Ovary (tissue), 3 donors: ENCODE measurements around the gene ANXA5.

Experiments
- CTCF ChIP-seq, 3 donors: fragments of 450-650 bp in 2 of 3; fragments of 200-600 bp in 1 of 3; IDR thresholded peaks; one replicate each; pipeline versions ENCODE4 v1.5.1 to v1.8.0; 2016 to 2022; ENCODE audit warnings: antibody characterized with exemption in 3 of 3, mild to moderate bottlenecking in 1 of 3
- EP300 ChIP-seq: sonication (generic); formaldehyde crosslinking; IDR thresholded peaks from one replicate; pipeline ENCODE4 v1.6.1; 2017; ENCODE audit warnings: antibody characterized with exemption
- POLR2A ChIP-seq: fragments of 450-650 bp; IDR thresholded peaks from one replicate; pipeline ENCODE4 v1.6.1; 2017; ENCODE audit warnings: antibody characterized with exemption, mild to moderate bottlenecking, moderate library complexity
- donor health status: DM: no; HTN: no; CAD: no.

- no peak for TF ChIP-seq POLR2A
- TF ChIP-seq CTCF (IDR thresholded peaks at IDR 0.05) = no peak
- TF ChIP-seq EP300 = no peak
These were observed 27.6 kb downstream of the ANXA5 start for GRCh38 chr4:121669163-121669550.
